H54 (cell line): ENCODE results near the gene PGLYRP4.

Experiments used
- DNase-seq: peaks from one replicate; pipeline ENCODE4 v3.0.0; 2011; ENCODE audit warnings: low spot score, mixed read lengths; ENCODE audit not compliant: insufficient read length
- FAIRE-seq: peaks from 3 replicates; lab custom pipeline; 2011; peaks lifted over from hg19 to GRCh38; lab: Jason Lieb, UNC
- POLR2A ChIP-seq: IDR thresholded peaks from 2 replicates; pipeline ENCODE4 v1.6.1; 2011; ENCODE audit warnings: low read depth, mild to moderate bottlenecking, low read length

PGLYRP4 gene

DNA sequence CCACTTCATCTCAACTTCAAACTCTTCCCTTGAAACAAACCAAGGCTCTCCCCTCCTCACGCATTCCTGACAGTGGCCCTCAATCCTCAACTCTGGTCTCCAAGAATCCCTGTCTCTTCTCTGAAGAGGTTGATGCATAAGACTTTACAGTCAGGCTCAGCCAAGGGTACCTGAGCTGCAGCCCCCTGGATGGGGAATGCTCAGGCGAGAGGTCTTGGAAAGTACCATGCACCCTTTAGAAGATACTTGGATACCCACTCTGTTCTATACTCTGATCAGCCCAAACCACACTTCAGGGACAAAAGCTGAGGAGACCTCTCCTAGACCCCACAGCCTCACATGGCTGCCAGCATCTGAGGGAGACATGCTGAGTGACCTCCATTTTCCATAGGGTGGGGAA, 35.4 kb downstream of the PGLYRP4 start:
- FAIRE-seq (no peak), DNase-seq (no peak)
- TF ChIP-seq POLR2A: no peak

DNA sequence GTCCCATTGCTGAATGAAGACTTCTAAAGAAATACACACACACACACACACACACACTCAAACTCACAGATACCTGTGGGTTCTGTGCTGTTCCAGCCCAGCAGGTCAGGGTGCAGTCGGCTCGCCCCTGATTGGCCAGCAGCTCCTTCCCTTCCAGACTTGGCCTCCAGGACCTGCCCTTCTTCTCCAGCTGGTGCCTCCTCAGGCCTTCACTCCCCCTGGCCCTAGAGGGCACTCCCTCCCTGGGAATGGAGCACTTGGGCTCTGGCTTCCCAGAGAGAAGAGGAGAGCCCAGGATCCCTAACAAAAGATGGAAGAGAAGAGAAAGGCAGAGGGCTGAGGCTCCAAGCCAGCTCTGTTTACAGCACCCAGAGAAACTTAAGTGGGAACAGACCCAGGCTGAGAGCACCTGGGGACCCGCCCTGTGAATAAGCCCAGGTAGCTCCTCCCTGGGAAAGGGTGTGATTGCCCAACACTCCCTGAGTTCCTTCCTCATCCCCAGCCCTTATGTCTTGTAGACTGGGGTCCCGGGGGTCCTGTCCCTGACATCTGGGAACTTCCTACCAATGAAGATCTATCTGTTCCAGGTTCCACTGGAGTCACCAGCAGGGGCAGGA, 36.0 kb downstream of the PGLYRP4 start, which contains the start of gene PGLYRP3:
TSS of gene PGLYRP3 (minus strand) at position 383 of the 617 bp plus-strand sequence. CDS start 2,287 bp downstream, outside the sequence.
- DNase-seq: no peak
- TF ChIP-seq POLR2A: no peak
- FAIRE-seq: no peak

DNA sequence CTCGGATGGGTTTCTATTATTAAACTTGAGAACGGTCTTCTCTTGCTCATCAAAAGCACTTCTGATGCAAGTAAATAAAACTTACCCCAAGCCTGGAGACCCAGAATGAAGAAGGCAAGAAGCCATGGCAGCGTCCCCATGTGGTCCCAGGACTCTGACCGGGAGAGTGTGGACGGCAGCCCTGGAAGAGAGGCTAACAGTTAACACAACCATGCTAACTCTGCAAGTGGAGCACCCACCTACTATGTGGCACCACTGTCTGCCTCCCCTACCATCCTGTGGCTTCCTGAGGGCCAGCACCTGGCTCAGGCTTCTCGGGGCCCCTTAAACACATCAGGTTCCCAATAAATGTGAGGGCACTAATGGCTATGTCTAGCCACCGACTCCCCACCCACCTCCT, 38.1 kb downstream of the PGLYRP4 start:
- no peak for TF ChIP-seq POLR2A
- FAIRE-seq: no peak
- no peak for DNase-seq

DNA sequence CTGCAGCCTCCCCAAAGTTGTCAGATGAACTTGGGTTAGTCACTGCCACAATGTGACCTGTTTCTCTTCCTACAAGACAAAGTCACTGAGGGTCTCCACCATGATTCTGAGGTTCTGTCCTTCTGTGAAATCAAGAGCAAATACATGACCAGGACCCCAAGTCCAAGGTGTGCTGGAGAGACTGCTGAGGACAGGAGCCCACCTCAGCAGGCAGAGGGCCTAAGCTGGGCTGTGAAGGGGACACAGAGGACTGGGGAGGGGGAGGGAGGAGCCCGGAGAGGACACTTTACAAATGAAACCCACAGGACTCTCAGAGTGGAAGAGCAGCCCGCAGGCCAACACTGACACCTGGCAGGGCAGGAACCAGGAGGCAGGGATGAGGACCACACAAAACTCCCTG, 39.2 kb downstream of the PGLYRP4 start:
- FAIRE-seq (no peak), DNase-seq (no peak)
- TF ChIP-seq POLR2A: no peak

DNA sequence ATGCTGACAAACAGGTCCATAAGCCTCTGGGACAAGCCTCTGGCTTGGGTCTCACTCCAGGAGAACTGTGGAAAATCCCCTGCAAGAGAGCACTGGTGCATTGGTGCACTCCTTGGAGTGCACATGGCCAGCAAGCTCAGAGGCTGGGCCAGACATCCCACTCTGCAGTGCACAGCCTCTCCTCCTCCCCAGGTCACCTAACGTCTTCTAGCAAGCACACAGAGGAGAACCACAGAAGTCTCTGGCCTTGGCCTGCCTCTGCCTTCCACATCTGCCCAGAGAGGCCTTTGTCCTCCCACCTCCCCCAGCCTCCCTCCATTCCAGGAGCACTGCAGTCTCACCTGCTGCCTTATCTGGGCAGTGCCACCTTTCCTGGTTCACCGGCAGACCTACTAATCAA, 40.1 kb downstream of the PGLYRP4 start:
- DNase-seq (no peak), FAIRE-seq (no peak)
- TF ChIP-seq POLR2A: no peak

DNA sequence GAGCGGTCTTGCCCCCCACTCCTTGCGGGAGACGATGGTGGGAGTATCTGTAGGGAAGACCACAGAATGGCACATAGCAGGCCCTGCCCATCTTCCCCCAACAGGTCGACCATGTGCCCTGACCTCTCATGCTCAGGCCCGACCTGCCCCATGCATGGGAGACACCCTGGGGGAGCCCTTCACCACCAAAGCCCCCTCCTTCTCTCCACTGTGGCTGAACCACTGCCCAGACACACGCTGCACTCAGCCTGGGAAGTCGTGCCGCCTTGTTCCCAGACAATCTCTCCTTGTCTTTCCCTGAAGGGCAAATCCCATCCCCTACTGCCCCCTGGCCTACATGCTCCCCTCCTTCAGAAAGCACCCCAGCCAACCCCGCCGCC, 41.4 kb downstream of the PGLYRP4 start:
- FAIRE-seq (no peak), DNase-seq (no peak)
- TF ChIP-seq POLR2A: no peak

DNA sequence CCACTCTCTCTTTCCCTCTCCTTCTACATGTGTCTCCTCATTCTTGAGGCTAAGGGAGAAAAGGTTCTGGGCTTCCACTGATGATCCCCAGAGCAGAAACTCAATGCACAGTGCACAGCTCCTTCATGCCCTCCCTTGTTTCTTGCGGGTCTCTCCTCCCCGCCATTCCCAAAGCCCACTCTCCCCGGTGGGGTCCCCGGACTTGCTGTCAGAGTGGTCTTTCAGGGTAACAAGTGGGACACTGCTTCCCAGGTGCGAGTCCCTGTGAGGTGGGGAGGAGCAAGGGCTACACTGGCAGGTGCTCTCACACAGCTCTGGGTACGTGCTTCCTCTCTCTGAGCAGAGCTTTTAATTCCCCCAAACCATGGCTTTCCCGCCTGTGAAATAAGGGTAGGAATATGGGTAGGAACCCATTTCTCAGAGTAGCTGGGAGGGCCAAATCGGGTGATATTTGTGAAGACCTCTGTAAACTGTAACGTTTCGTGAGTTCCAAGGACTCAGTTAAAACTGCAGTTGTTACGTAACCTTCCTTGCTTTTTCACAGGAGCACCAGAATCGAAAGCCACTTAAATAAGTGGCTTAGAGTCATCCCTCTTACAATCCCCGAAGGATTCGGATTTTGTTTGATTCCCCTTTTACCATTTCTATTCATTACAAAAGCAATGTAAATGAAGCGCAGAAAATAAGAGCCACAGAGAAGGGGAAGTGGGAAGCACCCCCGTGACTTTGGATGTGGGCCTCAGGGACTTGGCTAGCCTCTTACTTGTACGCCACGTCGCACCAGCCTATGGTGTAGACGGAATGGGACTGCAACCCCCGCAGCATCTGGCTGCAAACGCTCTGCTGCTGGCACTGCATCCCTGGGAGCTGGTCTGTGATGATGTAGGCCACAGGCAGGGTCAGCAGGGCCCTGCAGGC, 42.1 kb downstream of the PGLYRP4 start:
- DNase-seq (no peak), FAIRE-seq (no peak)
- no peak for TF ChIP-seq POLR2A

DNA sequence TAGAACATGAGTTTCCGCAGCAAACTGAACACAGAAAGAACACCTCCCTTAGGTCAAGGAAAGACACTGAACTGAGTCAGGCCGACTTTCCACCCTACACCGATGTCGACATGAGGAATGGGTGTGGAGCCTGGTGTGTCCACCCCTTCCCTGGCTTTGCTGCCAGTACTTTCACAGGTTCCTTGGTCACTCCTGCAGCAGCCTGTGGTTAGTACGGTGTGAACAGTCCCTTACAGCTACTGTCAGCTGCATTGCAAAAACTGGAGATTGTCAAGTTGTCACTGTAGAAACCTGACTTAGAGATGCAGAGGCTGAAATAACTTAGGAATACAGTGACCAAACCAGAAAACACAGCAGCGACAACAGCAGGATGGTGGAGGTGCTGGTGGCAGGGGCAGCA, 43.0 kb downstream of the PGLYRP4 start:
- no peak for FAIRE-seq
- no peak for TF ChIP-seq POLR2A

DNA sequence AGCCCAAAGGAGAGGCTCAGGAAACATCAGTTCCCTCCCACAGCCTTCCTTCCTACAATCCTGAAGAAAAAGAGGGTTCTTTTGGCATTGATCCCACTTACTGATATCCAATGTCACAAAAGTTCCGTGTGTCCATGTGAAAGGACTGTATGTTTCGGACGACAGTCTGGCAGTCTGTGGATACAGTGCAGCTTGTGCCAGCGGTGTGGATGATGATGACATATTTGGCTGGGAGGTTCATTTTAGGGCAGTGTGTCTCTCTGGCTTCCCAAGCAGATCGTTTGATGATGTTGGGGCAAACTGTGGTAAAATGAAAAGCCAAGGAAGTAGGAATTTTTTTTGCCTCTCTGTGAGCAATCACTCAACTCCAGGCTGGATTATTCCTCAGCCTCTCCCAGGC, 46.3 kb downstream of the PGLYRP4 start:
- DNase-seq (no peak), FAIRE-seq (no peak)
- TF ChIP-seq POLR2A: no peak

More for the DNA sequence above, 43.0 kb downstream of the PGLYRP4 start:
- no peak for DNase-seq

DNA sequence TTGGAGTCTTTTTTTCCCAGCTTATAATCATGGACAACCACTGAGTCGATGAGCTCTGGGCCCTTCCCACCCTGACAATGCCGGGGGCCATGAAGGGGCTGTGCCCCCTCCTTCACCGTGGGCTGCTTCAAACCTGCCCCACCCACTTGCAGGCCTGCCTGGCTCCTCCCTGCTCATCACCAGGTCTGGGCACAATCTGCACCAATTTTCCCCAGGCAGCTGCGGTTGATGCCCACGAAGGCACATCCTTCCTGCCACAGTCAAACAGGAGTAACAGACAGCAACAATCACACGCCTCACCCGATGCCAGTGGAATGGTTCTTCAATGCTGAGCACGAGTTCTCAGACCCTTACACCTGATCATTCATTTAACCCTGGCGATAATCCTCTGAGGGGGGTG, 54.8 kb downstream of the PGLYRP4 start:
- DNase-seq: no peak
- TF ChIP-seq POLR2A: no peak
- no peak for FAIRE-seq

DNA sequence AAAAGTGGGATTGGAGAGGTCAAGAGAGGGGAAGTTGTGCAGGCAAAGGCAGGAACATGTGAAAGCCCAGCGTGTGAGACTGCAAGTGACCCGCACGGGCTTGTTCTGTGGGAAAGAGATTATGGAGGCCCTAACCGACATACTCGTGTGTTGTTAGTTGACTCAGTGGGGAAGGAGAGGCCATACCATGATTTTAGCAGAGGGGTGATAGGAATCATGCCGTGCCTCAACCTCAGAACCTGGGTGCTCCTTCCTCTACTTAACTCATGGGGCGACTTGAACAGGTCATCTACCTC, 55.2 kb downstream of the PGLYRP4 start:
- TF ChIP-seq POLR2A: no peak
- DNase-seq (no peak), FAIRE-seq (no peak)

DNA sequence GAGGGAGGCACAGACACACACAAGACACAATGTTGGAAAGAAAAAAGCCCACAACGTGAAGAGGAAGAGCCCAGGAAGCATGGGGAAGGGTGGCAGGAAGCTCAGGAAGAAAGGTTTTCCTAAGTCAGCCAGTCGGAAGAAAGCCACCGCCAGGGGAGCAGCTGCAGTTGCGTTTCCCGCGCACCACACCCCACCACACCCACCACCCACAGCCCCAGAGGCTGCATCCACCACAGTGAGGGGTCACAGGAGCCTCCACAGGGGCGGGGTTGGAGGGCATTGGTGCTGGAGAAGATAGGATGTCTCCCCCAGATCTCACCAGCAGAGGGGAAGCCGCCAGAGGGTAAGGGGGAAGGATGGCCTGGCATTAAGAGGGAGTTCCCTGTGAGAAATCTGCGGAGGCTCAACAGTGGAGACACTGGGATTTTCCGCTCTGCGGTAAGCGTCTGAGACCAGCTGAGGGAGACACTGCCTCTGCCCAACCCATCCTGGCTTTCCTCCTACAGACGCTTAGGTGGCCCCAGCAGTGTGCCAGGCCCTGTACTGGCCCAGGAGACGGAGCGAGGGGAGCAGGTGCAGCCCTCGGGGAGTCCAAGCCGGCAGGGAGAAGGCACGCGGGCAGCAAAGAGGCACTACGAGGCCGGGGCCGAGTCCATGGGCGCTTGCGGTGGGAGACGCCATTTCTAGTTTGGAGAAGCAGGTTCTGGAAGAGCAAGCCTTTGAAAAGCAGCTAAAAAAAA, 55.7 kb downstream of the PGLYRP4 start:
- FAIRE-seq (no peak), DNase-seq (no peak)
- TF ChIP-seq POLR2A: no peak

DNA sequence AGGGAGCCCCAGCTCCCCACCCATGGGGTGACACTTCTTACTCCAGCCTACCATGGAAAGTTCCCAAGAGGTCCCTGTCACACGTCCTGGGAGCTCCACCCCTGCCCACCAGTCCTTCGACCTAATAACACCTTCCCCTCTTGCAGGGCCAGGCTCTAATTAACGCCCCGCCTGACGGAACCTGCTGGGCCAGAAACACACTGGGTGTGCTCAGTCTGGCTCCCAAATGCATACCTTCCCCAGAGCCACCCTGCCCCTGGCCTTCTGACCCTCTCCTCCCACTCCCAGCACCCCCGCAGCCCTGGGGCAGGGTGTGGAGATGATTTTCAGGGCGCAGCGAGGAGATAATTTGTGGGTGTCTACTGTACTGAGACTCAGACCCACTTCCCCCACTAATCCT, 56.5 kb downstream of the PGLYRP4 start:
- DNase-seq: no peak
- no peak for TF ChIP-seq POLR2A
- FAIRE-seq: no peak

DNA sequence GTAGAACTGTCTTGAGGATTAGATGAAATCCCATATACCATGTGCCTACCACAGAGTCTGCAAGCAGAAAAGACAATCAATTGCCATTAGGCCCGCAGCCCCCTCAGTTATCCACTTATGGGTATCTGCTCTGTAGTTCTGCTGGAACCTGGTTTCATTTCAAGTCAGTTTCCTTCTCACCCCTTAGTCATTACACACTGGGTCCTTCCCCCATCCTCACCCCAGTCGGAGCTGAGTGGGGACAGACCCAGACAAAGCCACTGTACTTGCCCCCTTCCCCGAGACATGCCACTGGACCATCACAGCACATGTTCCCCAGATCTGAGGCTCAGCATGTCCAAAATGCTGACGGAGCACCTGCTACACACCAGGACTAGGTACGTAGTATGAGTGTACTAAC, 57.1 kb downstream of the PGLYRP4 start:
- TF ChIP-seq POLR2A: no peak
- FAIRE-seq (no peak), DNase-seq (no peak)

DNA sequence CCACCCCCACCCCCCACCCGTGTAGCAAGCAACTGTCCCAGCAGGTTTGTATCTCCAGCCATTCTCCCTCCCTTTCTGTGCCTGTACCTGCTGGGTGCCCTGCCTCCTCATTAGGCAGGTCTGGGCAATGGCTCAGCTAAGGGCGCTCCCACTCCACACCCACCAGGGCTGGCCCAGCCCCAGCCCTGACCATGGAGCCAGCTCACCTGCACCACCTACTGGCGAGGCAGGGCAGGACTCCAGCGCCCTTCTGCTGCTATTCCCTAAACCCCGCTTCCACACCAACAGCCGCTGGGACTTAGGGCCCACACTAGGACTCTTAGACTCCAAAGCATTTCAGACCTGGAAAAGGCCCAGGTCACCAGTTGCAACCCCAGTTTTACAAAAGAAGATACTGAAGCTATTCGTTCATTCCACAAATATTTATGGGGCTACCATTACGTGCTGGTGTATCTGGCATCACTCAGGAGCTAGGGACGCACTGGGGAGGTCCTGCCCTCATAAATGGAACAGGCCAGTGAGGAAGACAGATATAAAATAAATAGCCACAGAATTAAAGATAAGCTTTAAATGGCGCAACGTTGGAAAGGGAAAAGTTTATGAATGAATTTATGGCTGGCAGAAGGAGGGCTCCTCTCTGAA, 59.9 kb downstream of the PGLYRP4 start:
- no peak for FAIRE-seq
- TF ChIP-seq POLR2A: no peak
- DNase-seq: peak; percentile 60
